ENCODE measurements around the gene GPR21.
A peak's percentile ranks its signal among the peaks of the same experiment; 100 is the strongest.

The GPR21 gene

GRCh38 chr9:123011878-123012528, 21.5 kb upstream of the GPR21 start:
- Mint-ChIP-seq H3K36me3 (peaks cover 41% of the 10 kb centered on the region), H3K27ac (no peak overlapping the region), H3K9me3 (peaks cover 3% of the 10 kb centered on the region), H3K4me3 (no peak overlapping the region), H3K27me3 (no peaks in the 10 kb centered on the region), H3K4me1 (no peaks in the 10 kb centered on the region)
- no peak for DNase-seq
- CTCF ChIA-PET: no interaction called here

- no peak for DNase-seq
- Mint-ChIP-seq H3K27me3 (no peaks in the 10 kb centered on the region), H3K4me1 (no peaks in the 10 kb centered on the region), H3K27ac (no peak overlapping the region), H3K36me3 (peaks cover 39% of the 10 kb centered on the region), H3K4me3 (no peak overlapping the region), H3K9me3 (peaks cover 3% of the 10 kb centered on the region)
- CTCF ChIA-PET: no interaction called here
These were observed 16.8 kb upstream of the GPR21 start for GRCh38 chr9:123016631-123017030.

GRCh38 chr9:123020796-123021195, 12.7 kb upstream of the GPR21 start:
- DNase-seq: no peak
- Mint-ChIP-seq H3K4me1 (no peaks in the 10 kb centered on the region), H3K4me3 (no peak overlapping the region), H3K27ac (no peak overlapping the region), H3K36me3 (peaks cover 18% of the 10 kb centered on the region), H3K9me3 (no peaks in the 10 kb centered on the region), H3K27me3 (no peaks in the 10 kb centered on the region)
- CTCF ChIA-PET: interaction anchor here (0.6 kb wide), 1 partner anchor 69 kb away, joined by 3 read pairs; no protein-coding TSS in a partner anchor

GRCh38 chr9:123026425-123026824, 7.0 kb upstream of the GPR21 start:
- Mint-ChIP-seq H3K4me3 (no peak overlapping the region), H3K36me3 (peaks cover 22% of the 10 kb centered on the region), H3K9me3 (no peaks in the 10 kb centered on the region), H3K27me3 (no peaks in the 10 kb centered on the region), H3K27ac (no peak overlapping the region), H3K4me1 (peaks cover 5% of the 10 kb centered on the region)
- DNase-seq: no peak
- CTCF ChIA-PET: no interaction called here

- no peak overlapping the region for H3K4me3 Mint-ChIP-seq
- peaks cover 18% of the 10 kb centered on the region for H3K36me3 Mint-ChIP-seq
- no peaks in the 10 kb centered on the region for H3K27me3 Mint-ChIP-seq
- no peaks in the 10 kb centered on the region for H3K9me3 Mint-ChIP-seq
- H3K4me1 Mint-ChIP-seq: peaks cover 5% of the 10 kb centered on the region
- DNase-seq: no peak
- CTCF ChIA-PET: interaction anchor here (0.6 kb wide), 1 partner anchor 296 kb away, joined by 3 read pairs; no protein-coding TSS in a partner anchor
- H3K27ac Mint-ChIP-seq: peak overlapping the region; percentile 40
These were observed 6.0 kb upstream of the GPR21 start for GRCh38 chr9:123027517-123027916.

- H3K4me1 Mint-ChIP-seq: peaks cover 5% of the 10 kb centered on the region
- H3K4me3 Mint-ChIP-seq: no peak overlapping the region
- CTCF ChIA-PET: no interaction called here
- DNase-seq: no peak
- no peak overlapping the region for H3K27ac Mint-ChIP-seq
- H3K36me3 Mint-ChIP-seq: peaks cover 15% of the 10 kb centered on the region
- H3K9me3 Mint-ChIP-seq: no peaks in the 10 kb centered on the region
- no peaks in the 10 kb centered on the region for H3K27me3 Mint-ChIP-seq
These were observed 5.3 kb upstream of the GPR21 start for GRCh38 chr9:123028136-123028535.

GRCh38 chr9:123028973-123029372, 4.5 kb upstream of the GPR21 start:
- Mint-ChIP-seq H3K27ac (no peak overlapping the region), H3K9me3 (no peaks in the 10 kb centered on the region), H3K4me3 (no peak overlapping the region), H3K27me3 (no peaks in the 10 kb centered on the region), H3K36me3 (peaks cover 15% of the 10 kb centered on the region), H3K4me1 (peaks cover 5% of the 10 kb centered on the region)
- DNase-seq: no peak
- CTCF ChIA-PET: interaction anchor here (0.5 kb wide), 1 partner anchor 413 kb away, joined by 4 read pairs; no protein-coding TSS in a partner anchor

GRCh38 chr9:123031963-123032362, 1.5 kb upstream of the GPR21 start:
- no peaks in the 10 kb centered on the region for H3K27me3 Mint-ChIP-seq
- CTCF ChIA-PET: no interaction called here
- no peaks in the 10 kb centered on the region for H3K9me3 Mint-ChIP-seq
- H3K4me3 Mint-ChIP-seq: no peak overlapping the region
- peaks cover 5% of the 10 kb centered on the region for H3K4me1 Mint-ChIP-seq
- no peak for DNase-seq
- no peak overlapping the region for H3K27ac Mint-ChIP-seq
- peaks cover 18% of the 10 kb centered on the region for H3K36me3 Mint-ChIP-seq

- no peaks in the 10 kb centered on the region for H3K4me1 Mint-ChIP-seq
These were observed 566 bp downstream of the GPR21 start for GRCh38 chr9:123033864-123034601.

GRCh38 chr9:123034881-123035510, 1.5 kb downstream of the GPR21 start:
- Mint-ChIP-seq H3K4me1 (no peaks in the 10 kb centered on the region), H3K4me3 (no peak overlapping the region), H3K36me3 (peaks cover 16% of the 10 kb centered on the region), H3K27me3 (no peaks in the 10 kb centered on the region), H3K27ac (no peak overlapping the region), H3K9me3 (no peaks in the 10 kb centered on the region)
- CTCF ChIA-PET: interaction anchor here (0.6 kb wide), 1 partner anchor 16 kb away, joined by 3 read pairs; no protein-coding TSS in a partner anchor
- DNase-seq: no peak

More at GRCh38 chr9:123033864-123034601, 566 bp downstream of the GPR21 start:
- no peaks in the 10 kb centered on the region for H3K27me3 Mint-ChIP-seq
- CTCF ChIA-PET: interaction anchor here (0.6 kb wide), 1 partner anchor 17 kb away, joined by 3 read pairs; no protein-coding TSS in a partner anchor
- peak; percentile 21 for DNase-seq
- H3K36me3 Mint-ChIP-seq: peaks cover 16% of the 10 kb centered on the region
- no peaks in the 10 kb centered on the region for H3K9me3 Mint-ChIP-seq
- H3K4me3 Mint-ChIP-seq: no peak overlapping the region
- no peak overlapping the region for H3K27ac Mint-ChIP-seq

GRCh38 chr9:123035791-123036190, 2.3 kb downstream of the GPR21 start:
- Mint-ChIP-seq H3K36me3 (peaks cover 16% of the 10 kb centered on the region), H3K4me3 (no peak overlapping the region), H3K27me3 (no peaks in the 10 kb centered on the region), H3K4me1 (no peaks in the 10 kb centered on the region), H3K27ac (no peak overlapping the region), H3K9me3 (no peaks in the 10 kb centered on the region)
- DNase-seq: no peak
- CTCF ChIA-PET: no interaction called here

- DNase-seq: no peak
- CTCF ChIA-PET: interaction anchor here (0.6 kb wide), 1 partner anchor 150 kb away, joined by 3 read pairs; no protein-coding TSS in a partner anchor
- Mint-ChIP-seq H3K27ac (no peak overlapping the region), H3K27me3 (no peaks in the 10 kb centered on the region), H3K4me1 (no peaks in the 10 kb centered on the region), H3K36me3 (peaks cover 11% of the 10 kb centered on the region), H3K4me3 (no peak overlapping the region), H3K9me3 (no peaks in the 10 kb centered on the region)
These were observed 3.6 kb downstream of the GPR21 start for GRCh38 chr9:123036893-123037545.

GRCh38 chr9:123039617-123040219, 6.3 kb downstream of the GPR21 start:
- no peak for DNase-seq
- Mint-ChIP-seq H3K4me3 (no peak overlapping the region), H3K4me1 (no peaks in the 10 kb centered on the region), H3K27ac (no peak overlapping the region), H3K27me3 (no peaks in the 10 kb centered on the region), H3K36me3 (peaks cover 20% of the 10 kb centered on the region), H3K9me3 (peaks cover 7% of the 10 kb centered on the region)
- CTCF ChIA-PET: no interaction called here

GRCh38 chr9:123040801-123041200, 7.3 kb downstream of the GPR21 start:
- H3K27me3 Mint-ChIP-seq: no peaks in the 10 kb centered on the region
- CTCF ChIA-PET: no interaction called here
- H3K9me3 Mint-ChIP-seq: peaks cover 7% of the 10 kb centered on the region
- DNase-seq: no peak
- H3K36me3 Mint-ChIP-seq: peaks cover 17% of the 10 kb centered on the region
- H3K4me1 Mint-ChIP-seq: no peaks in the 10 kb centered on the region
- H3K4me3 Mint-ChIP-seq: no peak overlapping the region
- H3K27ac Mint-ChIP-seq: no peak overlapping the region
